ENCODE results near the gene LYZL2.

DNA sequence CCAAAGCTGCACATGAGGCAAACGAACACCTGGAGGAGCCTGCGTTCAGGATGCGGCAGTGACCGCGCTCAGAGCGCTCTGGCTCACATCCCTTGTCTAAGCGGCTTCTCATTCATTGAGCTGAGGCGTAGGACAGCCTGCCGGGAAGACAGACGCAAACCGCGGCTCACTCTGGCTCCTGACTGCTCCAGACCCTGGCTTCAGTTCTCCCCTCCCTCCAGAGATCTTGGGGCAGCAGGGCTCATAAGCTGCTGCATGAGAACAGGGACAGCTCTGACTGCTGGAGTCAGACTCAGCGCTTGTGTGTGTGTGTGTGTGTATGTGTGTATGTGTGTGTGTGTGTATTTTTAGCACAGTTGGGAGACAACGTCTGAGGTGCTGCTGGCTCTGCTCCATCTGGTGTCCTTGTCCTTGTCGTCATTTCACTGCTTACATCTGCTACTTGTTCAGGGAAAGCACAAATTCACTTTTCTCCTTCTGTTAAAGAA is 15.8 kb upstream of the LYZL2 start:
- TF ChIP-seq, protein P1, sequence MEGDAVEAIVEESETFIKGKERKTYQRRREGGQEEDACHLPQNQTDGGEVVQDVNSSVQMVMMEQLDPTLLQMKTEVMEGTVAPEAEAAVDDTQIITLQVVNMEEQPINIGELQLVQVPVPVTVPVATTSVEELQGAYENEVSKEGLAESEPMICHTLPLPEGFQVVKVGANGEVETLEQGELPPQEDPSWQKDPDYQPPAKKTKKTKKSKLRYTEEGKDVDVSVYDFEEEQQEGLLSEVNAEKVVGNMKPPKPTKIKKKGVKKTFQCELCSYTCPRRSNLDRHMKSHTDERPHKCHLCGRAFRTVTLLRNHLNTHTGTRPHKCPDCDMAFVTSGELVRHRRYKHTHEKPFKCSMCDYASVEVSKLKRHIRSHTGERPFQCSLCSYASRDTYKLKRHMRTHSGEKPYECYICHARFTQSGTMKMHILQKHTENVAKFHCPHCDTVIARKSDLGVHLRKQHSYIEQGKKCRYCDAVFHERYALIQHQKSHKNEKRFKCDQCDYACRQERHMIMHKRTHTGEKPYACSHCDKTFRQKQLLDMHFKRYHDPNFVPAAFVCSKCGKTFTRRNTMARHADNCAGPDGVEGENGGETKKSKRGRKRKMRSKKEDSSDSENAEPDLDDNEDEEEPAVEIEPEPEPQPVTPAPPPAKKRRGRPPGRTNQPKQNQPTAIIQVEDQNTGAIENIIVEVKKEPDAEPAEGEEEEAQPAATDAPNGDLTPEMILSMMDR (conservative IDR thresholded peaks at IDR 0.05 in 1 of 2, IDR thresholded peaks at IDR 0.05 in 1 of 2; ENCODE audit: low read depth in 1 of 2, low read length in 2 of 2): no peak
- no peak for TF ChIP-seq EZH2 (IDR thresholded peaks at IDR 0.05; ENCODE audit: low read length, missing control alignments)
